K562 (cell line): Measurements from ENCODE around the gene NEK2. TPM values are rescaled to one million over a fixed set of nuclear protein-coding genes. Genes with fewer than 3 reads are reported as not detected.

Experiments
- BHLHE40 ChIP-seq: IDR thresholded peaks from 2 replicates; pipeline ENCODE4 v1.6.1; 2011; ENCODE audit warnings: low read length, improper control_type of control experiment
- CCNT2 ChIP-seq: IDR thresholded peaks from 2 replicates; pipeline ENCODE4 v1.6.1; 2011; ENCODE audit warnings: borderline replicate concordance, low read depth, mild to moderate bottlenecking, moderate library complexity, mixed read lengths, low read length; ENCODE audit not compliant: insufficient read length; ENCODE audit errors: extremely low read depth
- CREB1 ChIP-seq, 2 experiments: sonication (generic) in 1 of 2; formaldehyde crosslinking in 1 of 2; IDR thresholded peaks; 2 replicates each; pipeline versions ENCODE4 v1.6.1 to v1.8.0; 2012 to 2022; ENCODE audit warnings: inconsistent platforms in 1 of 2, mild to moderate bottlenecking in 1 of 2, missing genetic modification reagents in 1 of 2, moderate library complexity in 1 of 2
- E2F3 ChIP-seq: fragments of 250-450 bp; sonication (Bioruptor Pico); IDR thresholded peaks from 2 replicates; pipeline ENCODE4 v1.4.0; 2020; ENCODE audit warnings: mild to moderate bottlenecking
- NONO ChIP-seq, 2 experiments: fragments of 200-400 bp in 1 of 2; fragments of 450-650 bp in 1 of 2; formaldehyde crosslinking in 1 of 2; IDR thresholded peaks; 2 replicates each; pipeline ENCODE4 v1.6.1; 2017; ENCODE audit warnings: low read depth in 2 of 2, mild to moderate bottlenecking in 2 of 2, moderate library complexity in 2 of 2, low read length in 1 of 2
- PHF8 ChIP-seq: fragments of 200-600 bp; sonication (generic); IDR thresholded peaks from 2 replicates; pipeline ENCODE4 v1.6.1; 2012; ENCODE audit warnings: mixed run types, mild to moderate bottlenecking, inconsistent platforms, low read length, moderate library complexity, borderline replicate concordance
- RBM14 ChIP-seq: fragments of 200-400 bp; formaldehyde crosslinking; IDR thresholded peaks from 2 replicates; pipeline ENCODE4 v1.6.1; 2018; ENCODE audit warnings: low read depth, mild to moderate bottlenecking, low read length, moderate library complexity, borderline replicate concordance; ENCODE audit not compliant: insufficient read depth
- ZBTB1 ChIP-seq: sonication (generic); formaldehyde crosslinking; IDR thresholded peaks from 2 replicates; pipeline ENCODE4 v1.8.1; 2023; ENCODE audit warnings: missing genetic modification reagents, low read depth, mild to moderate bottlenecking, borderline replicate concordance
- ZKSCAN3 ChIP-seq: fragments of 250-450 bp; sonication (Bioruptor Pico); IDR thresholded peaks from 2 replicates; pipeline ENCODE4 v1.4.0; 2020
- polyA plus RNA-seq, 8 experiments: library from polyadenylated mRNA; depleted of rRNA in 4 of 8; stranded (reverse) in 5 of 8; unstranded in 3 of 8; fragments of >200 nt; fragmentation: Nextera tagmentation in 2 of 8; fragmentation: Illumina TruSeq in 1 of 8; extraction: Ambion mirVana in 2 of 8; extraction: Trizol in 1 of 8; gene quantifications; 2 replicates each; pipeline versions ENCODE4 v1.2.1 to v1.2.3, GENCODE V29; 2011 to 2014; ENCODE audit warnings: inconsistent platforms in 1 of 8, missing spikeins in 1 of 8
- total RNA-seq, 7 experiments: library from RNA; depleted of rRNA in 6 of 7; stranded (reverse); fragments of >200 nt in 6 of 7; fragmentation: Illumina TruSeq in 2 of 7; extraction: Trizol in 2 of 7; gene quantifications; 2 replicates each; pipeline versions ENCODE4 v1.2.1 to v1.2.3, GENCODE V29; 2011 to 2021; ENCODE audit warnings: low replicate concordance in 1 of 7
- TF ChIP-seq, protein P1 (sequence below), 2 experiments: IDR thresholded peaks in 1 of 2; conservative IDR thresholded peaks in 1 of 2; 2 replicates each; pipeline ENCODE4 v1.6.1; 2016; ENCODE audit warnings: low read depth in 2 of 2, mild to moderate bottlenecking in 1 of 2, missing compliant biosample characterization in 1 of 2, missing genetic modification characterization in 1 of 2, moderate library complexity in 1 of 2
- TF ChIP-seq, protein P2 (sequence below): conservative IDR thresholded peaks from 2 replicates; pipeline ENCODE4 v1.6.1; 2011; ENCODE audit warnings: low read depth, mild to moderate bottlenecking, low read length; ENCODE audit not compliant: control insufficient read depth
- TF ChIP-seq, protein P3 (sequence below): fragments of 150-350 bp; IDR thresholded peaks from 2 replicates; pipeline ENCODE4 v1.6.1; 2014; ENCODE audit warnings: low read depth, mild to moderate bottlenecking, low read length, borderline replicate concordance
- TF ChIP-seq, protein P4 (sequence below): sonication (generic); formaldehyde crosslinking; IDR thresholded peaks from 2 replicates; pipeline ENCODE4 v1.8.1; 2023; ENCODE audit warnings: mild to moderate bottlenecking, missing genetic modification reagents

NEK2 gene
- total and polyA plus RNA-seq, 9 of the 15 experiments (the other 6 are each of a cell fraction or from before 2014, with no cell fraction given), result 30.0 to 74.7 (median 66.4) TPM

DNA sequence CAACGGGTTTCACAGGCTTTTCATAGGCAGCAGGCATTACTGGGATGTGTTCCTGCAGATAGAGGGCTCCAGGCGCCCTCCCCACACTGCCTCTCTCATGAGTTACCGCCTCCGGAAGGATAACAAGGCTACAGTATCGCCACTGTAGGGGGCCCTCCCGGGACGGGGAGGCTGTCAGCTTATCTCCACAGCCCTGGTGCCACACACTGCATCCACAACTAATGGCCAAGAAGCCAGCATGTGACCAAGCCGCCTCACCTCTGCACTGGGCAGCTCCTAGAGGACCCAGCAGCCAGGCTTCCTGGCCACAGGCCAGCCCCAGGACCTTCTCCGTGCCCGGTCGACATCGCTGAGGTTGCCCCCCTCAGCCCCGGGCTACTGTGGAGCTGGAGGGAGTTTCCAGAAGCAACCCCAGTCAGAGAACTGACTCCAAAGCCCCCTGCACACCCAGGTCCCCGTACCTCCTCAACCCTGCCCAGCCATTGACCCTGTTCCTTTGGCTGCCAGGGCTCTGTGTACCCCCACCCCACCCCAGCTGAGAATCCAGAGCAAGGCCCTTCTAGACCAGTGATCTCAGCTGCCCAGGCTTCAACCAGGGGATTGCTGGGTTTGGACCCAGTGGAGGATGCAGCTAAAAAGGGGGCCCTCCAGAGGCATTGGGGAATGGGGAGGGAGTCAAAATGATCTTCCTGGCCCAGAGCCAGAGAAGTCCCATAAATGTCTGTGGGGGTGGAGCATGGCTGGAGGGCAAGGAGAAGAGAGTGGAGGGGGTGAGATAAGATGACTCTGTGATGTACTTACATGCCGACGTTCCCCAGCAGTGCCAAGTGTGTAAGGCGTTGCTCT, 45.0 kb downstream of the NEK2 start (continued):
- TF ChIP-seq, protein P1, sequence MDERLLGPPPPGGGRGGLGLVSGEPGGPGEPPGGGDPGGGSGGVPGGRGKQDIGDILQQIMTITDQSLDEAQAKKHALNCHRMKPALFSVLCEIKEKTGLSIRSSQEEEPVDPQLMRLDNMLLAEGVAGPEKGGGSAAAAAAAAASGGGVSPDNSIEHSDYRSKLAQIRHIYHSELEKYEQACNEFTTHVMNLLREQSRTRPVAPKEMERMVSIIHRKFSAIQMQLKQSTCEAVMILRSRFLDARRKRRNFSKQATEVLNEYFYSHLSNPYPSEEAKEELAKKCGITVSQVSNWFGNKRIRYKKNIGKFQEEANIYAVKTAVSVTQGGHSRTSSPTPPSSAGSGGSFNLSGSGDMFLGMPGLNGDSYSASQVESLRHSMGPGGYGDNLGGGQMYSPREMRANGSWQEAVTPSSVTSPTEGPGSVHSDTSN (CRISPR knock-in tag; IDR thresholded peaks at IDR 0.05; ENCODE audit: low read depth), result no peak
- TF ChIP-seq, protein P1 (tag; conservative IDR thresholded peaks at IDR 0.05; ENCODE audit: low read depth), result peak; percentile 77
- TF ChIP-seq ZBTB1 (CRISPR knock-in tag) (0 out of 2 replicates have a peak, but pooled peaks have one; percentile 30), BHLHE40 (peak; percentile 92), CREB1 (IDR thresholded peaks at IDR 0.05) (peak; percentile 73), CREB1 (CRISPR knock-in tag; IDR thresholded peaks at IDR 0.05) (peak; percentile 46; the same call in 1 of the 2 replicates), NONO (IDR thresholded peaks at IDR 0.05; ENCODE audit: low read depth in 2 of 2, low read length in 1 of 2) (peak in 1 of 2 experiments; percentile 87; a peak in 2 of 4 replicates), ZKSCAN3 (CRISPR knock-in tag) (no peak), E2F3 (CRISPR knock-in tag) (no peak; the same call in 1 of the 2 replicates), RBM14 (no peak), CCNT2 (peak; percentile 87), PHF8 (peak; percentile 61; the same call in 1 of the 2 replicates)
- TF ChIP-seq, protein P2, sequence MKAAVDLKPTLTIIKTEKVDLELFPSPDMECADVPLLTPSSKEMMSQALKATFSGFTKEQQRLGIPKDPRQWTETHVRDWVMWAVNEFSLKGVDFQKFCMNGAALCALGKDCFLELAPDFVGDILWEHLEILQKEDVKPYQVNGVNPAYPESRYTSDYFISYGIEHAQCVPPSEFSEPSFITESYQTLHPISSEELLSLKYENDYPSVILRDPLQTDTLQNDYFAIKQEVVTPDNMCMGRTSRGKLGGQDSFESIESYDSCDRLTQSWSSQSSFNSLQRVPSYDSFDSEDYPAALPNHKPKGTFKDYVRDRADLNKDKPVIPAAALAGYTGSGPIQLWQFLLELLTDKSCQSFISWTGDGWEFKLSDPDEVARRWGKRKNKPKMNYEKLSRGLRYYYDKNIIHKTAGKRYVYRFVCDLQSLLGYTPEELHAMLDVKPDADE, result peak; percentile 93
- TF ChIP-seq, protein P3, sequence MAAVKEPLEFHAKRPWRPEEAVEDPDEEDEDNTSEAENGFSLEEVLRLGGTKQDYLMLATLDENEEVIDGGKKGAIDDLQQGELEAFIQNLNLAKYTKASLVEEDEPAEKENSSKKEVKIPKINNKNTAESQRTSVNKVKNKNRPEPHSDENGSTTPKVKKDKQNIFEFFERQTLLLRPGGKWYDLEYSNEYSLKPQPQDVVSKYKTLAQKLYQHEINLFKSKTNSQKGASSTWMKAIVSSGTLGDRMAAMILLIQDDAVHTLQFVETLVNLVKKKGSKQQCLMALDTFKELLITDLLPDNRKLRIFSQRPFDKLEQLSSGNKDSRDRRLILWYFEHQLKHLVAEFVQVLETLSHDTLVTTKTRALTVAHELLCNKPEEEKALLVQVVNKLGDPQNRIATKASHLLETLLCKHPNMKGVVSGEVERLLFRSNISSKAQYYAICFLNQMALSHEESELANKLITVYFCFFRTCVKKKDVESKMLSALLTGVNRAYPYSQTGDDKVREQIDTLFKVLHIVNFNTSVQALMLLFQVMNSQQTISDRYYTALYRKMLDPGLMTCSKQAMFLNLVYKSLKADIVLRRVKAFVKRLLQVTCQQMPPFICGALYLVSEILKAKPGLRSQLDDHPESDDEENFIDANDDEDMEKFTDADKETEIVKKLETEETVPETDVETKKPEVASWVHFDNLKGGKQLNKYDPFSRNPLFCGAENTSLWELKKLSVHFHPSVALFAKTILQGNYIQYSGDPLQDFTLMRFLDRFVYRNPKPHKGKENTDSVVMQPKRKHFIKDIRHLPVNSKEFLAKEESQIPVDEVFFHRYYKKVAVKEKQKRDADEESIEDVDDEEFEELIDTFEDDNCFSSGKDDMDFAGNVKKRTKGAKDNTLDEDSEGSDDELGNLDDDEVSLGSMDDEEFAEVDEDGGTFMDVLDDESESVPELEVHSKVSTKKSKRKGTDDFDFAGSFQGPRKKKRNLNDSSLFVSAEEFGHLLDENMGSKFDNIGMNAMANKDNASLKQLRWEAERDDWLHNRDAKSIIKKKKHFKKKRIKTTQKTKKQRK, result no peak
- TF ChIP-seq, protein P4, sequence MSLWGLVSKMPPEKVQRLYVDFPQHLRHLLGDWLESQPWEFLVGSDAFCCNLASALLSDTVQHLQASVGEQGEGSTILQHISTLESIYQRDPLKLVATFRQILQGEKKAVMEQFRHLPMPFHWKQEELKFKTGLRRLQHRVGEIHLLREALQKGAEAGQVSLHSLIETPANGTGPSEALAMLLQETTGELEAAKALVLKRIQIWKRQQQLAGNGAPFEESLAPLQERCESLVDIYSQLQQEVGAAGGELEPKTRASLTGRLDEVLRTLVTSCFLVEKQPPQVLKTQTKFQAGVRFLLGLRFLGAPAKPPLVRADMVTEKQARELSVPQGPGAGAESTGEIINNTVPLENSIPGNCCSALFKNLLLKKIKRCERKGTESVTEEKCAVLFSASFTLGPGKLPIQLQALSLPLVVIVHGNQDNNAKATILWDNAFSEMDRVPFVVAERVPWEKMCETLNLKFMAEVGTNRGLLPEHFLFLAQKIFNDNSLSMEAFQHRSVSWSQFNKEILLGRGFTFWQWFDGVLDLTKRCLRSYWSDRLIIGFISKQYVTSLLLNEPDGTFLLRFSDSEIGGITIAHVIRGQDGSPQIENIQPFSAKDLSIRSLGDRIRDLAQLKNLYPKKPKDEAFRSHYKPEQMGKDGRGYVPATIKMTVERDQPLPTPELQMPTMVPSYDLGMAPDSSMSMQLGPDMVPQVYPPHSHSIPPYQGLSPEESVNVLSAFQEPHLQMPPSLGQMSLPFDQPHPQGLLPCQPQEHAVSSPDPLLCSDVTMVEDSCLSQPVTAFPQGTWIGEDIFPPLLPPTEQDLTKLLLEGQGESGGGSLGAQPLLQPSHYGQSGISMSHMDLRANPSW, result no peak
